PC-9 (cell line): ENCODE data around the gene SERTAD4. TPM values are rescaled to one million over a fixed set of nuclear protein-coding genes. Genes with fewer than 3 reads are reported as not detected.

Experiments used
- BruUV-seq: library from RNA; stranded (reverse); fragments of 400-500 nt; replicated peaks from 2 replicates; lab custom pipeline; 2021; lab: Mats Ljungman, UMichigan
- CTCF ChIA-PET: fragments of 300-600 bp; sonication (Branson Sonifier 250); formaldehyde crosslinking; loops from one replicate; lab custom pipeline; 2022; ENCODE audit warnings: antibody characterized with exemption; lab: Charles Lee
- POLR2A ChIA-PET: fragments of 300-600 bp; sonication (Branson Sonifier 250); formaldehyde crosslinking; loops from one replicate; lab custom pipeline; 2022; ENCODE audit warnings: antibody characterized with exemption; ENCODE audit not compliant: unreplicated experiment; lab: Charles Lee
- DNase-seq, 2 experiments: peaks; one replicate each; pipeline versions ENCODE4 v3.0.0 to v3.0.0-alpha.2; 2015 to 2022; ENCODE audit warnings: mixed read lengths in 1 of 2
- H2AFZ ChIP-seq: fragments of 200-600 bp; sonication (generic); 2 replicates; pipeline ENCODE4 v1.8.1; 2017; ENCODE audit warnings: antibody characterized with exemption
- H3F3A ChIP-seq: fragments of 200-600 bp; sonication (generic); 2 replicates; pipeline ENCODE4 v1.8.1; 2017; ENCODE audit warnings: antibody characterized with exemption, mild to moderate bottlenecking, low read depth; ENCODE audit not compliant: insufficient read depth
- H3K27ac ChIP-seq: fragments of 200-600 bp; sonication (generic); 2 replicates; pipeline ENCODE4 v1.6.1; 2016; ENCODE audit warnings: mixed run types
- H3K27me3 ChIP-seq: fragments of 200-600 bp; sonication (generic); 2 replicates; pipeline ENCODE4 v1.6.1; 2016; ENCODE audit warnings: low read depth, mixed run types; ENCODE audit not compliant: insufficient read depth
- H3K36me3 ChIP-seq: fragments of 200-600 bp; sonication (generic); 2 replicates; pipeline ENCODE4 v1.6.1; 2016; ENCODE audit warnings: low read depth, mixed run types
- H3K4me1 ChIP-seq: fragments of 200-600 bp; sonication (generic); replicated peaks from 2 replicates; pipeline ENCODE4 v1.6.1; 2016; ENCODE audit warnings: mixed run types; ENCODE audit not compliant: insufficient read depth
- H3K4me2 ChIP-seq: fragments of 200-600 bp; sonication (generic); 2 replicates; pipeline ENCODE4 v1.6.1; 2017; ENCODE audit warnings: mixed run types
- H3K4me3 ChIP-seq: fragments of 200-600 bp; sonication (generic); 2 replicates; pipeline ENCODE4 v1.6.1; 2016; ENCODE audit warnings: mixed run types
- H3K79me2 ChIP-seq: fragments of 200-600 bp; sonication (generic); 2 replicates; pipeline ENCODE4 v1.6.1; 2017; ENCODE audit warnings: low read depth, mixed run types
- H3K9me2 ChIP-seq: fragments of 200-600 bp; sonication (generic); 2 replicates; pipeline ENCODE4 v1.8.1; 2017; ENCODE audit warnings: mild to moderate bottlenecking; ENCODE audit not compliant: insufficient read depth
- H3K9me3 ChIP-seq: fragments of 200-600 bp; sonication (generic); 2 replicates; pipeline ENCODE4 v1.8.1; 2016; ENCODE audit warnings: low read depth; ENCODE audit not compliant: insufficient read depth
- H4K20me1 ChIP-seq: fragments of 200-600 bp; sonication (generic); 2 replicates; pipeline ENCODE4 v1.8.1; 2017; ENCODE audit not compliant: insufficient read depth
- CTCF ChIP-seq: fragments of 200-600 bp; sonication (generic); conservative IDR thresholded peaks from 2 replicates; pipeline ENCODE4 v1.6.1; 2017; ENCODE audit warnings: mixed run types, antibody characterized with exemption, mild to moderate bottlenecking, moderate library complexity
- EZH2 ChIP-seq: fragments of 200-600 bp; sonication (generic); IDR thresholded peaks from 2 replicates; pipeline ENCODE4 v1.8.0; 2017; ENCODE audit warnings: antibody characterized with exemption, low read depth
- intact Hi-C: fragments of 100-400 bp; cut with micrococcal nuclease; formaldehyde crosslinking; loops from one replicate; pipeline ENCODE4 v1.10.0; 2022; ENCODE audit not compliant: unreplicated experiment
- total RNA-seq: library from RNA; stranded (reverse); gene quantifications from 2 replicates; pipeline ENCODE4 v1.2.3, GENCODE V29; 2021

SERTAD4 gene
- total RNA-seq, 1 experiment from 2014 or later = 22.6 TPM

GRCh38 chr1:210200124-210200736 lies 32.4 kb upstream of the SERTAD4 start:
- H3K9me2 ChIP-seq = no peaks in the 10 kb centered on the region
- H4K20me1 ChIP-seq = no peaks in the 10 kb centered on the region
- H3K4me2 ChIP-seq = no peak overlapping the region
- ChIA-PET POLR2A (interaction anchor here (0.6 kb wide), 1 partner anchor 99 kb away, joined by 3 read pairs; no protein-coding TSS in a partner anchor), CTCF (no interaction called here)
- H3K27ac ChIP-seq = no peak overlapping the region
- BruUV-seq = no TSS peak
- no peaks in the 10 kb centered on the region for H3K4me1 ChIP-seq
- TF ChIP-seq CTCF (0 out of 2 replicates have a peak, but pooled peaks have one; percentile 21), EZH2 (no peak)
- no peak overlapping the region for H3K4me3 ChIP-seq
- no peak for DNase-seq
- no peaks in the 10 kb centered on the region for H3K36me3 ChIP-seq
- peaks cover 12% of the 10 kb centered on the region for H3K9me3 ChIP-seq
- H3K79me2 ChIP-seq = no peaks in the 10 kb centered on the region
- no peaks in the 10 kb centered on the region for H3F3A ChIP-seq
- no peak overlapping the region for H2AFZ ChIP-seq
- intact Hi-C loops = no loop called here
- no peaks in the 10 kb centered on the region for H3K27me3 ChIP-seq

- intact Hi-C loops = no loop called here
- Histone ChIP-seq H3F3A (no peaks in the 10 kb centered on the region), H3K9me2 (no peaks in the 10 kb centered on the region), H3K4me2 (no peak overlapping the region), H3K79me2 (no peaks in the 10 kb centered on the region), H3K36me3 (no peaks in the 10 kb centered on the region), H4K20me1 (no peaks in the 10 kb centered on the region), H3K27ac (no peak overlapping the region), H3K9me3 (no peaks in the 10 kb centered on the region; the same call in 1 of the 2 replicates), H2AFZ (no peak overlapping the region), H3K4me1 (no peaks in the 10 kb centered on the region), H3K27me3 (no peaks in the 10 kb centered on the region), H3K4me3 (no peak overlapping the region)
- no TSS peak for BruUV-seq
- CTCF ChIA-PET = no interaction called here
- POLR2A ChIA-PET = no interaction called here
- DNase-seq = no peak
- TF ChIP-seq CTCF (no peak), EZH2 (no peak)
Measured at GRCh38 chr1:210201681-210202080, 30.9 kb upstream of the SERTAD4 start.

- POLR2A ChIA-PET = no interaction called here
- Histone ChIP-seq H3K79me2 (no peaks in the 10 kb centered on the region), H3K9me3 (no peaks in the 10 kb centered on the region), H3K4me3 (no peak overlapping the region), H2AFZ (no peak overlapping the region), H3K9me2 (no peaks in the 10 kb centered on the region), H3K4me1 (no peaks in the 10 kb centered on the region), H3K27ac (no peak overlapping the region), H4K20me1 (no peaks in the 10 kb centered on the region), H3K36me3 (no peaks in the 10 kb centered on the region), H3K4me2 (no peak overlapping the region), H3F3A (no peaks in the 10 kb centered on the region), H3K27me3 (no peaks in the 10 kb centered on the region)
- intact Hi-C loops = no loop called here
- no peak for TF ChIP-seq EZH2
- no peak for TF ChIP-seq CTCF
- DNase-seq = no peak
- BruUV-seq = no TSS peak
- CTCF ChIA-PET = no interaction called here
Measured at GRCh38 chr1:210207597-210208450, 24.8 kb upstream of the SERTAD4 start.
